Activated T-cell treated with anti-CD3 and anti-CD28 coated beads, Interleukin-2, amount 50 U/mL, for 72 hours (primary cell): Measurements from ENCODE around the gene RTRAF. TPM values are rescaled to one million over a fixed set of nuclear protein-coding genes. Genes with fewer than 3 reads are reported as not detected.
A peak's percentile ranks its signal among the peaks of the same experiment; 100 is the strongest.

ENCODE experiments used
- ATAC-seq, 2 donors: fragments of 150-1000 bp; cut with Tn5 transposase; replicated peaks in 1 of 2; 2 replicates each; pipeline ENCODE4 v1.10.0; 2021; ENCODE audit warnings: moderate library complexity in 2 of 2, mild to moderate bottlenecking in 1 of 2
- DNase-seq, 2 donors: peaks; one replicate each; pipeline ENCODE4 v3.0.0; 2021 to 2022; ENCODE audit warnings: mixed read lengths in 1 of 2
- H3K27ac Mint-ChIP-seq: one replicate; pipeline ENCODE4 v1.8.0; 2022; ENCODE audit warnings: mild to moderate bottlenecking, moderate library complexity, mixed read lengths
- H3K27me3 Mint-ChIP-seq: one replicate; pipeline ENCODE4 v1.8.0; 2022; ENCODE audit warnings: low read depth, mixed read lengths
- H3K36me3 Mint-ChIP-seq, 2 donors: one replicate each; pipeline ENCODE4 v1.8.0; 2022; ENCODE audit warnings: mixed read lengths in 2 of 2, mild to moderate bottlenecking in 1 of 2; ENCODE audit not compliant: insufficient read depth in 2 of 2
- H3K4me1 Mint-ChIP-seq: one replicate; pipeline ENCODE4 v1.8.0; 2022; ENCODE audit warnings: low read depth, mixed read lengths
- H3K4me3 Mint-ChIP-seq, 2 donors: one replicate each; pipeline ENCODE4 v1.8.0; 2022; ENCODE audit warnings: mild to moderate bottlenecking in 2 of 2, mixed read lengths in 2 of 2, moderate library complexity in 2 of 2
- H3K9me3 Mint-ChIP-seq, 2 donors: one replicate each; pipeline ENCODE4 v1.8.0; 2022; ENCODE audit warnings: mixed read lengths in 2 of 2
- total RNA-seq, 2 donors: library from RNA; stranded (reverse); gene quantifications; one replicate each; pipeline ENCODE4 v1.2.3, GENCODE V29; 2022

The RTRAF gene
- total RNA-seq, 2 donors from 2014 or later = 191 to 207 TPM

- ATAC-seq (no peak), DNase-seq (no peak)
- Mint-ChIP-seq H3K9me3 (no peaks in the 10 kb centered on the region), H3K4me3 (no peak overlapping the region), H3K4me1 (peaks cover 2% of the 10 kb centered on the region), H3K27ac (no peak overlapping the region), H3K27me3 (peaks cover 8% of the 10 kb centered on the region), H3K36me3 (peaks cover 4 to 5% of the 10 kb centered on the region in 2 donors)
Observed at GRCh38 chr14:52014601-52015267, 25.4 kb downstream of the RTRAF start.

- no peaks in the 10 kb centered on the region for H3K9me3 Mint-ChIP-seq
- peaks cover 8% of the 10 kb centered on the region for H3K27me3 Mint-ChIP-seq
- DNase-seq (no peak), ATAC-seq (peak; percentile 36 to 53)
- peaks cover 10% of the 10 kb centered on the region for H3K4me1 Mint-ChIP-seq
- no peak overlapping the region for H3K27ac Mint-ChIP-seq
- no peak overlapping the region for H3K4me3 Mint-ChIP-seq
- H3K36me3 Mint-ChIP-seq = peaks cover 2% of the 10 kb centered on the region in 2 donors
Observed at GRCh38 chr14:52015411-52016030, 26.2 kb downstream of the RTRAF start.

- peaks cover 8% of the 10 kb centered on the region for H3K27me3 Mint-ChIP-seq
- H3K27ac Mint-ChIP-seq = no peak overlapping the region
- DNase-seq = no peak
- H3K36me3 Mint-ChIP-seq = no peaks in the 10 kb centered on the region
- peaks cover 0 to 2% of the 10 kb centered on the region in 2 donors for H3K9me3 Mint-ChIP-seq
- peaks cover 36% of the 10 kb centered on the region for H3K4me1 Mint-ChIP-seq
- H3K4me3 Mint-ChIP-seq = no peak overlapping the region
- ATAC-seq = no peak
Observed at GRCh38 chr14:52018252-52018651, 28.9 kb downstream of the RTRAF start.

GRCh38 chr14:52018970-52019369 is 29.6 kb downstream of the RTRAF start:
- no peak for ATAC-seq
- H3K27me3 Mint-ChIP-seq = peaks cover 8% of the 10 kb centered on the region
- H3K4me3 Mint-ChIP-seq = no peak overlapping the region
- peaks cover 36% of the 10 kb centered on the region for H3K4me1 Mint-ChIP-seq
- DNase-seq = no peak
- H3K9me3 Mint-ChIP-seq = peaks cover 0 to 2% of the 10 kb centered on the region in 2 donors
- H3K27ac Mint-ChIP-seq = no peak overlapping the region
- H3K36me3 Mint-ChIP-seq = peaks cover 0 to 2% of the 10 kb centered on the region in 2 donors

GRCh38 chr14:52020161-52020714 is 30.9 kb downstream of the RTRAF start:
- Mint-ChIP-seq H3K27ac (no peak overlapping the region), H3K9me3 (peaks cover 0 to 3% of the 10 kb centered on the region in 2 donors), H3K4me3 (no peak overlapping the region), H3K27me3 (peaks cover 8% of the 10 kb centered on the region), H3K4me1 (peaks cover 43% of the 10 kb centered on the region), H3K36me3 (peaks cover 0 to 2% of the 10 kb centered on the region in 2 donors)
- ATAC-seq = no peak
- no peak for DNase-seq

- ATAC-seq (no peak), DNase-seq (no peak)
- H3K4me1 Mint-ChIP-seq = peaks cover 49% of the 10 kb centered on the region
- H3K4me3 Mint-ChIP-seq = no peak overlapping the region
- peaks cover 0 to 3% of the 10 kb centered on the region in 2 donors for H3K9me3 Mint-ChIP-seq
- peaks cover 8% of the 10 kb centered on the region for H3K27me3 Mint-ChIP-seq
- H3K36me3 Mint-ChIP-seq = peaks cover 0 to 2% of the 10 kb centered on the region in 2 donors
- H3K27ac Mint-ChIP-seq = no peak overlapping the region
Observed at GRCh38 chr14:52020866-52021717, 31.7 kb downstream of the RTRAF start.

- Mint-ChIP-seq H3K4me1 (peaks cover 50% of the 10 kb centered on the region), H3K27ac (no peak overlapping the region), H3K4me3 (no peak overlapping the region), H3K27me3 (no peaks in the 10 kb centered on the region), H3K36me3 (peaks cover 0 to 2% of the 10 kb centered on the region in 2 donors), H3K9me3 (peaks cover 0 to 3% of the 10 kb centered on the region in 2 donors)
- DNase-seq (peak in 1 of 2 donors; percentile 9), ATAC-seq (peak; percentile 89 to 90)
Observed at GRCh38 chr14:52021957-52022600, 32.7 kb downstream of the RTRAF start.

- no peak for ATAC-seq
- no peak overlapping the region for H3K4me3 Mint-ChIP-seq
Observed at GRCh38 chr14:52023518-52023917, 34.2 kb downstream of the RTRAF start.

GRCh38 chr14:52025310-52025709 is 36.0 kb downstream of the RTRAF start:
- Mint-ChIP-seq H3K4me1 (peaks cover 42% of the 10 kb centered on the region), H3K27me3 (peaks cover 5% of the 10 kb centered on the region), H3K9me3 (peaks cover 0 to 3% of the 10 kb centered on the region in 2 donors), H3K36me3 (peaks cover 0 to 2% of the 10 kb centered on the region in 2 donors), H3K27ac (no peak overlapping the region), H3K4me3 (no peak overlapping the region)
- DNase-seq (no peak), ATAC-seq (no peak)

More at GRCh38 chr14:52023518-52023917, 34.2 kb downstream of the RTRAF start:
- Mint-ChIP-seq H3K4me1 (peaks cover 50% of the 10 kb centered on the region), H3K27me3 (peaks cover 3% of the 10 kb centered on the region), H3K36me3 (peaks cover 0 to 2% of the 10 kb centered on the region in 2 donors), H3K27ac (no peak overlapping the region), H3K9me3 (peaks cover 0 to 3% of the 10 kb centered on the region in 2 donors)
- no peak for DNase-seq

GRCh38 chr14:52026017-52026660 is 36.8 kb downstream of the RTRAF start:
- H3K27ac Mint-ChIP-seq = no peak overlapping the region
- H3K9me3 Mint-ChIP-seq = peaks cover 0 to 3% of the 10 kb centered on the region in 2 donors
- H3K36me3 Mint-ChIP-seq = peaks cover 0 to 2% of the 10 kb centered on the region in 2 donors
- peaks cover 5% of the 10 kb centered on the region for H3K27me3 Mint-ChIP-seq
- no peak for ATAC-seq
- H3K4me3 Mint-ChIP-seq = no peak overlapping the region
- peaks cover 34% of the 10 kb centered on the region for H3K4me1 Mint-ChIP-seq
- DNase-seq = no peak

- H3K9me3 Mint-ChIP-seq = peaks cover 0 to 3% of the 10 kb centered on the region in 2 donors
- peaks cover 26% of the 10 kb centered on the region for H3K4me1 Mint-ChIP-seq
- no peak for DNase-seq
- no peak for ATAC-seq
- peaks cover 5% of the 10 kb centered on the region for H3K27me3 Mint-ChIP-seq
- H3K4me3 Mint-ChIP-seq = no peak overlapping the region
- H3K36me3 Mint-ChIP-seq = peaks cover 0 to 2% of the 10 kb centered on the region in 2 donors
- no peak overlapping the region for H3K27ac Mint-ChIP-seq
Observed at GRCh38 chr14:52026901-52027300, 37.6 kb downstream of the RTRAF start.

- no peaks in the 10 kb centered on the region for H3K9me3 Mint-ChIP-seq
- ATAC-seq (no peak), DNase-seq (no peak)
- peaks cover 10% of the 10 kb centered on the region for H3K27me3 Mint-ChIP-seq
- no peaks in the 10 kb centered on the region for H3K36me3 Mint-ChIP-seq
- H3K27ac Mint-ChIP-seq = no peak overlapping the region
- no peak overlapping the region for H3K4me3 Mint-ChIP-seq
- H3K4me1 Mint-ChIP-seq = peaks cover 11% of the 10 kb centered on the region
Observed at GRCh38 chr14:52029881-52030280, 40.5 kb downstream of the RTRAF start.
